K562 (cell line): ENCODE measurements around the gene FAM167B. TPM values are rescaled to one million over a fixed set of nuclear protein-coding genes. Genes with fewer than 3 reads are reported as not detected.

Experiments used
- KLF13 ChIP-seq: fragments of 450-650 bp; IDR thresholded peaks from 2 replicates; pipeline ENCODE4 v1.6.1; 2016; ENCODE audit warnings: missing genetic modification characterization, low read depth, mild to moderate bottlenecking, missing compliant biosample characterization, moderate library complexity, borderline replicate concordance
- L3MBTL2 ChIP-seq: fragments of 450-650 bp; IDR thresholded peaks from 2 replicates; pipeline ENCODE4 v1.6.1; 2016; ENCODE audit warnings: mild to moderate bottlenecking, moderate library complexity
- MLLT1 ChIP-seq, 2 experiments: fragments of 450-650 bp; IDR thresholded peaks; 2 replicates each; pipeline ENCODE4 v1.6.1; 2016
- NR2F6 ChIP-seq: fragments of 450-650 bp; formaldehyde crosslinking; IDR thresholded peaks from 2 replicates; pipeline ENCODE4 v1.4.0; 2020; ENCODE audit warnings: mild to moderate bottlenecking
- RREB1 ChIP-seq: fragments of 250-450 bp; sonication (Bioruptor Pico); IDR thresholded peaks from 2 replicates; pipeline ENCODE4 v1.4.0; 2020
- SREBF2 ChIP-seq: sonication (generic); formaldehyde crosslinking; IDR thresholded peaks from 2 replicates; pipeline ENCODE4 v1.4.0; 2020; ENCODE audit warnings: mild to moderate bottlenecking, missing genetic modification reagents
- ZBTB2 ChIP-seq: fragments of 450-650 bp; IDR thresholded peaks from 2 replicates; pipeline ENCODE4 v1.6.1; 2016; ENCODE audit warnings: antibody characterized with exemption
- polyA plus RNA-seq, 8 experiments: library from polyadenylated mRNA; depleted of rRNA in 4 of 8; stranded (reverse) in 5 of 8; unstranded in 3 of 8; fragments of >200 nt; fragmentation: Nextera tagmentation in 2 of 8; fragmentation: Illumina TruSeq in 1 of 8; extraction: Ambion mirVana in 2 of 8; extraction: Trizol in 1 of 8; gene quantifications; 2 replicates each; pipeline versions ENCODE4 v1.2.1 to v1.2.3, GENCODE V29; 2011 to 2014; ENCODE audit warnings: inconsistent platforms in 1 of 8, missing spikeins in 1 of 8
- total RNA-seq, 7 experiments: library from RNA; depleted of rRNA in 6 of 7; stranded (reverse); fragments of >200 nt in 6 of 7; fragmentation: Illumina TruSeq in 2 of 7; extraction: Trizol in 2 of 7; gene quantifications; 2 replicates each; pipeline versions ENCODE4 v1.2.1 to v1.2.3, GENCODE V29; 2011 to 2021; ENCODE audit warnings: low replicate concordance in 1 of 7
- TF ChIP-seq, protein P1 (sequence below): sonication (generic); formaldehyde crosslinking; IDR thresholded peaks from 2 replicates; pipeline ENCODE4 v1.8.1; 2023; ENCODE audit warnings: missing genetic modification reagents, mild to moderate bottlenecking, borderline replicate concordance
- TF ChIP-seq, protein P2 (sequence below), 2 experiments: IDR thresholded peaks; 2 replicates each; pipeline ENCODE4 v1.6.1; 2012; ENCODE audit warnings: improper control_type of control experiment in 2 of 2, low read depth in 2 of 2, low read length in 2 of 2, borderline replicate concordance in 1 of 2

FAM167B gene
- total and polyA plus RNA-seq, 9 of the 15 experiments (the other 6 are each of a cell fraction or from before 2014, with no cell fraction given), result not detected

DNA sequence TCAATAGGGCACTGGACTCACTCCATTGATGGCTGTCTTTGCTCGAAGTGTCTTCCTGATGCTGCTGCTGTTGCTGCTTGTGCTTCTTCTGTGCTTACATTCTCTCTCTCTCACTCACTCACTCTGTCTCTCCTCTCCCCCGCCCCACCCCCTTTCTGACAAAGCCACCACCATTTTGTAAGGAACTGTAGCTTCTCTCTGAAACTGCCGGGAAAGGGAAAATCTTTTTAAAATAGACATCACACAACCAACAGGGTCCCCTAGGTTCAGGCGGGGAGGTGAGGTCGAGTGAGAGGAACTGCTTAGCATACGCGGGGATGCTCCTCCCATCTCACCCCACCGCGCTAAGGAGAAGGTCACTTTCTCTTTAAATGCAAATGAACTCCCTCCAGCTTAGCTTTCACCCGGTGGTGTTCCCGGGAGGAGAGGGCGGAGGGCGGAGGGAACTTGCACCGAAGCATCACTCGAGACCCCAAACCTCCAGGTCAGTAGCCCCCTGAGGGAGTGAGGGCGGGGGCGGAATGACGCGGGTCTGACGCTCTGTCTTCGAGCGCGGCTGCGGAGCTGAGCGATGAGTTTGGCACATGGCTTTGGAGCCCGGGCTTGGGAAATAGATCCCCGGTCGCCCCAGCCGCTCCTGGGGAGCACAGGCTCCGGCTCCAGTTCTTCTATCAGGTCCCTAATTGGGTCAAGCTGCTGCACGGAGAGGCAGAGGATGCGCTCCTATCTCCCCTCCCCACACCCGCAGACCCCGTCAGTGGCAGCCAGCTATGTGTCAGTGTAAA lies 46.6 kb upstream of the FAM167B start, which contains the start of gene CCDC28B (continued):
- TF ChIP-seq, protein P1, sequence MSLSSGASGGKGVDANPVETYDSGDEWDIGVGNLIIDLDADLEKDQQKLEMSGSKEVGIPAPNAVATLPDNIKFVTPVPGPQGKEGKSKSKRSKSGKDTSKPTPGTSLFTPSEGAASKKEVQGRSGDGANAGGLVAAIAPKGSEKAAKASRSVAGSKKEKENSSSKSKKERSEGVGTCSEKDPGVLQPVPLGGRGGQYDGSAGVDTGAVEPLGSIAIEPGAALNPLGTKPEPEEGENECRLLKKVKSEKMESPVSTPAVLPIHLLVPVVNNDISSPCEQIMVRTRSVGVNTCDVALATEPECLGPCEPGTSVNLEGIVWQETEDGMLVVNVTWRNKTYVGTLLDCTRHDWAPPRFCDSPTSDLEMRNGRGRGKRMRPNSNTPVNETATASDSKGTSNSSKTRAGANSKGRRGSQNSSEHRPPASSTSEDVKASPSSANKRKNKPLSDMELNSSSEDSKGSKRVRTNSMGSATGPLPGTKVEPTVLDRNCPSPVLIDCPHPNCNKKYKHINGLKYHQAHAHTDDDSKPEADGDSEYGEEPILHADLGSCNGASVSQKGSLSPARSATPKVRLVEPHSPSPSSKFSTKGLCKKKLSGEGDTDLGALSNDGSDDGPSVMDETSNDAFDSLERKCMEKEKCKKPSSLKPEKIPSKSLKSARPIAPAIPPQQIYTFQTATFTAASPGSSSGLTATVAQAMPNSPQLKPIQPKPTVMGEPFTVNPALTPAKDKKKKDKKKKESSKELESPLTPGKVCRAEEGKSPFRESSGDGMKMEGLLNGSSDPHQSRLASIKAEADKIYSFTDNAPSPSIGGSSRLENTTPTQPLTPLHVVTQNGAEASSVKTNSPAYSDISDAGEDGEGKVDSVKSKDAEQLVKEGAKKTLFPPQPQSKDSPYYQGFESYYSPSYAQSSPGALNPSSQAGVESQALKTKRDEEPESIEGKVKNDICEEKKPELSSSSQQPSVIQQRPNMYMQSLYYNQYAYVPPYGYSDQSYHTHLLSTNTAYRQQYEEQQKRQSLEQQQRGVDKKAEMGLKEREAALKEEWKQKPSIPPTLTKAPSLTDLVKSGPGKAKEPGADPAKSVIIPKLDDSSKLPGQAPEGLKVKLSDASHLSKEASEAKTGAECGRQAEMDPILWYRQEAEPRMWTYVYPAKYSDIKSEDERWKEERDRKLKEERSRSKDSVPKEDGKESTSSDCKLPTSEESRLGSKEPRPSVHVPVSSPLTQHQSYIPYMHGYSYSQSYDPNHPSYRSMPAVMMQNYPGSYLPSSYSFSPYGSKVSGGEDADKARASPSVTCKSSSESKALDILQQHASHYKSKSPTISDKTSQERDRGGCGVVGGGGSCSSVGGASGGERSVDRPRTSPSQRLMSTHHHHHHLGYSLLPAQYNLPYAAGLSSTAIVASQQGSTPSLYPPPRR (CRISPR knock-in tag), result 0 out of 2 replicates have a peak, but pooled peaks have one; percentile 25
- TF ChIP-seq SREBF2, result no peak
- TF ChIP-seq ZBTB2, result no peak
- TF ChIP-seq, protein P2, sequence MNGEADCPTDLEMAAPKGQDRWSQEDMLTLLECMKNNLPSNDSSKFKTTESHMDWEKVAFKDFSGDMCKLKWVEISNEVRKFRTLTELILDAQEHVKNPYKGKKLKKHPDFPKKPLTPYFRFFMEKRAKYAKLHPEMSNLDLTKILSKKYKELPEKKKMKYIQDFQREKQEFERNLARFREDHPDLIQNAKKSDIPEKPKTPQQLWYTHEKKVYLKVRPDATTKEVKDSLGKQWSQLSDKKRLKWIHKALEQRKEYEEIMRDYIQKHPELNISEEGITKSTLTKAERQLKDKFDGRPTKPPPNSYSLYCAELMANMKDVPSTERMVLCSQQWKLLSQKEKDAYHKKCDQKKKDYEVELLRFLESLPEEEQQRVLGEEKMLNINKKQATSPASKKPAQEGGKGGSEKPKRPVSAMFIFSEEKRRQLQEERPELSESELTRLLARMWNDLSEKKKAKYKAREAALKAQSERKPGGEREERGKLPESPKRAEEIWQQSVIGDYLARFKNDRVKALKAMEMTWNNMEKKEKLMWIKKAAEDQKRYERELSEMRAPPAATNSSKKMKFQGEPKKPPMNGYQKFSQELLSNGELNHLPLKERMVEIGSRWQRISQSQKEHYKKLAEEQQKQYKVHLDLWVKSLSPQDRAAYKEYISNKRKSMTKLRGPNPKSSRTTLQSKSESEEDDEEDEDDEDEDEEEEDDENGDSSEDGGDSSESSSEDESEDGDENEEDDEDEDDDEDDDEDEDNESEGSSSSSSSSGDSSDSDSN (IDR thresholded peaks at IDR 0.05; ENCODE audit: borderline replicate concordance in 1 of 2, low read depth in 2 of 2, low read length in 2 of 2), result peak; percentile 3 to 26; a peak in 2 of 4 replicates
- TF ChIP-seq NR2F6 (CRISPR knock-in tag), result no peak
- TF ChIP-seq KLF13, result no peak
- TF ChIP-seq L3MBTL2, result peak; percentile 99
- no peak for TF ChIP-seq RREB1
- TF ChIP-seq MLLT1 (IDR thresholded peaks at IDR 0.05), result peak in 1 of 2 experiments; percentile 65; a peak in 1 of 4 replicates
